Body of pancreas (tissue), 4 donors: ENCODE measurements around the gene CDV3.
A peak's percentile ranks its signal among the peaks of the same experiment; 100 is the strongest.

Source experiments
- CTCF ChIP-seq, 7 experiments: fragments of 450-650 bp in 4 of 7; fragments of 200-600 bp in 3 of 7; sonication (generic) in 3 of 7; IDR thresholded peaks; one replicate each; pipeline ENCODE4 v1.5.1; 2016 to 2019; ENCODE audit warnings: antibody characterized with exemption in 7 of 7
- POLR2A ChIP-seq, 3 donors: fragments of 450-650 bp; IDR thresholded peaks; one replicate each; pipeline ENCODE4 v1.6.1; 2016; ENCODE audit warnings: antibody characterized with exemption in 3 of 3, mild to moderate bottlenecking in 2 of 3

GRCh38 chr3:133576169-133576568 is 2.7 kb downstream of the CDV3 start:
- TF ChIP-seq CTCF (IDR thresholded peaks at IDR 0.05) (no peak), POLR2A (IDR thresholded peaks at IDR 0.05) (peak in 1 of 3 donors; percentile 15)
